ENCODE measurements around the gene NIT1. TPM values are rescaled to one million over a fixed set of nuclear protein-coding genes. Genes with fewer than 3 reads are reported as not detected.

Gene NIT1
- total RNA-seq, 1 experiment from 2014 or later: 47.2 TPM

DNA sequence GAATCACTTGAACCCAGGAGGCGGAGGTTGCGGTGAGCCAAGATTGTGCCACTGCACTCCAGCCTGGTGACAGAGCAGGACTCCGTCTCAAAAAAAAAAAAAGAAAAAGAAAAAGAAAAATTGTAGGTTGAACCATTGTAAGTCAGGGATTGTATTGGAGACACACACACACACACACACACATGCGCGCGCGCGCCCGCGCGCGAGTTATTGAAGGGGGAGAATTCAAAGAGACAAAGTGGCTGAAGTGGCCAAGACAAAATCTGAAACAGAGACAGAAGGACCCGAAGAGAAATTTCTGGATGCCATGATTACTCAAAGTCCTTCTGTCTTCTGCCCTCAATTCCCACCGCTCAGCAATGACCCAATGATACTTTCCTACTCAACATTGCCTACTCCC lies 23.4 kb upstream of the NIT1 start (continued):
- TF ChIP-seq, protein P1, sequence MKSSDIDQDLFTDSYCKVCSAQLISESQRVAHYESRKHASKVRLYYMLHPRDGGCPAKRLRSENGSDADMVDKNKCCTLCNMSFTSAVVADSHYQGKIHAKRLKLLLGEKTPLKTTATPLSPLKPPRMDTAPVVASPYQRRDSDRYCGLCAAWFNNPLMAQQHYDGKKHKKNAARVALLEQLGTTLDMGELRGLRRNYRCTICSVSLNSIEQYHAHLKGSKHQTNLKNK (CRISPR knock-in tag; IDR thresholded peaks at IDR 0.05): no peak
- TF ChIP-seq, protein P2, sequence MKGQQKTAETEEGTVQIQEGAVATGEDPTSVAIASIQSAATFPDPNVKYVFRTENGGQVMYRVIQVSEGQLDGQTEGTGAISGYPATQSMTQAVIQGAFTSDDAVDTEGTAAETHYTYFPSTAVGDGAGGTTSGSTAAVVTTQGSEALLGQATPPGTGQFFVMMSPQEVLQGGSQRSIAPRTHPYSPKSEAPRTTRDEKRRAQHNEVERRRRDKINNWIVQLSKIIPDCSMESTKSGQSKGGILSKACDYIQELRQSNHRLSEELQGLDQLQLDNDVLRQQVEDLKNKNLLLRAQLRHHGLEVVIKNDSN (CRISPR knock-in tag; IDR thresholded peaks at IDR 0.05): no peak
- TF ChIP-seq ZNF396 (CRISPR knock-in tag; IDR thresholded peaks at IDR 0.05; ENCODE audit: borderline replicate concordance) (no peak), ETV6 (CRISPR knock-in tag; IDR thresholded peaks at IDR 0.05) (no peak)
- TF ChIP-seq, protein P3, sequence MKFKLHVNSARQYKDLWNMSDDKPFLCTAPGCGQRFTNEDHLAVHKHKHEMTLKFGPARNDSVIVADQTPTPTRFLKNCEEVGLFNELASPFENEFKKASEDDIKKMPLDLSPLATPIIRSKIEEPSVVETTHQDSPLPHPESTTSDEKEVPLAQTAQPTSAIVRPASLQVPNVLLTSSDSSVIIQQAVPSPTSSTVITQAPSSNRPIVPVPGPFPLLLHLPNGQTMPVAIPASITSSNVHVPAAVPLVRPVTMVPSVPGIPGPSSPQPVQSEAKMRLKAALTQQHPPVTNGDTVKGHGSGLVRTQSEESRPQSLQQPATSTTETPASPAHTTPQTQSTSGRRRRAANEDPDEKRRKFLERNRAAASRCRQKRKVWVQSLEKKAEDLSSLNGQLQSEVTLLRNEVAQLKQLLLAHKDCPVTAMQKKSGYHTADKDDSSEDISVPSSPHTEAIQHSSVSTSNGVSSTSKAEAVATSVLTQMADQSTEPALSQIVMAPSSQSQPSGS (CRISPR knock-in tag; IDR thresholded peaks at IDR 0.05; ENCODE audit: borderline replicate concordance, low read depth): no peak
- TF ChIP-seq, protein P4, sequence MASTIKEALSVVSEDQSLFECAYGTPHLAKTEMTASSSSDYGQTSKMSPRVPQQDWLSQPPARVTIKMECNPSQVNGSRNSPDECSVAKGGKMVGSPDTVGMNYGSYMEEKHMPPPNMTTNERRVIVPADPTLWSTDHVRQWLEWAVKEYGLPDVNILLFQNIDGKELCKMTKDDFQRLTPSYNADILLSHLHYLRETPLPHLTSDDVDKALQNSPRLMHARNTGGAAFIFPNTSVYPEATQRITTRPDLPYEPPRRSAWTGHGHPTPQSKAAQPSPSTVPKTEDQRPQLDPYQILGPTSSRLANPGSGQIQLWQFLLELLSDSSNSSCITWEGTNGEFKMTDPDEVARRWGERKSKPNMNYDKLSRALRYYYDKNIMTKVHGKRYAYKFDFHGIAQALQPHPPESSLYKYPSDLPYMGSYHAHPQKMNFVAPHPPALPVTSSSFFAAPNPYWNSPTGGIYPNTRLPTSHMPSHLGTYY (CRISPR knock-in tag; IDR thresholded peaks at IDR 0.05): no peak
- TF ChIP-seq, protein P5, sequence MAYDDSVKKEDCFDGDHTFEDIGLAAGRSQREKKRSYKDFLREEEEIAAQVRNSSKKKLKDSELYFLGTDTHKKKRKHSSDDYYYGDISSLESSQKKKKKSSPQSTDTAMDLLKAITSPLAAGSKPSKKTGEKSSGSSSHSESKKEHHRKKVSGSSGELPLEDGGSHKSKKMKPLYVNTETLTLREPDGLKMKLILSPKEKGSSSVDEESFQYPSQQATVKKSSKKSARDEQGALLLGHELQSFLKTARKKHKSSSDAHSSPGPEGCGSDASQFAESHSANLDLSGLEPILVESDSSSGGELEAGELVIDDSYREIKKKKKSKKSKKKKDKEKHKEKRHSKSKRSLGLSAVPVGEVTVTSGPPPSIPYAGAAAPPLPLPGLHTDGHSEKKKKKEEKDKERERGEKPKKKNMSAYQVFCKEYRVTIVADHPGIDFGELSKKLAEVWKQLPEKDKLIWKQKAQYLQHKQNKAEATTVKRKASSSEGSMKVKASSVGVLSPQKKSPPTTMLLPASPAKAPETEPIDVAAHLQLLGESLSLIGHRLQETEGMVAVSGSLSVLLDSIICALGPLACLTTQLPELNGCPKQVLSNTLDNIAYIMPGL (CRISPR knock-in tag; IDR thresholded peaks at IDR 0.05): no peak
- TF ChIP-seq, protein P6, sequence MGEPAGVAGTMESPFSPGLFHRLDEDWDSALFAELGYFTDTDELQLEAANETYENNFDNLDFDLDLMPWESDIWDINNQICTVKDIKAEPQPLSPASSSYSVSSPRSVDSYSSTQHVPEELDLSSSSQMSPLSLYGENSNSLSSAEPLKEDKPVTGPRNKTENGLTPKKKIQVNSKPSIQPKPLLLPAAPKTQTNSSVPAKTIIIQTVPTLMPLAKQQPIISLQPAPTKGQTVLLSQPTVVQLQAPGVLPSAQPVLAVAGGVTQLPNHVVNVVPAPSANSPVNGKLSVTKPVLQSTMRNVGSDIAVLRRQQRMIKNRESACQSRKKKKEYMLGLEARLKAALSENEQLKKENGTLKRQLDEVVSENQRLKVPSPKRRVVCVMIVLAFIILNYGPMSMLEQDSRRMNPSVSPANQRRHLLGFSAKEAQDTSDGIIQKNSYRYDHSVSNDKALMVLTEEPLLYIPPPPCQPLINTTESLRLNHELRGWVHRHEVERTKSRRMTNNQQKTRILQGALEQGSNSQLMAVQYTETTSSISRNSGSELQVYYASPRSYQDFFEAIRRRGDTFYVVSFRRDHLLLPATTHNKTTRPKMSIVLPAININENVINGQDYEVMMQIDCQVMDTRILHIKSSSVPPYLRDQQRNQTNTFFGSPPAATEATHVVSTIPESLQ (CRISPR knock-in tag; IDR thresholded peaks at IDR 0.05): no peak
- TF ChIP-seq, protein P7, sequence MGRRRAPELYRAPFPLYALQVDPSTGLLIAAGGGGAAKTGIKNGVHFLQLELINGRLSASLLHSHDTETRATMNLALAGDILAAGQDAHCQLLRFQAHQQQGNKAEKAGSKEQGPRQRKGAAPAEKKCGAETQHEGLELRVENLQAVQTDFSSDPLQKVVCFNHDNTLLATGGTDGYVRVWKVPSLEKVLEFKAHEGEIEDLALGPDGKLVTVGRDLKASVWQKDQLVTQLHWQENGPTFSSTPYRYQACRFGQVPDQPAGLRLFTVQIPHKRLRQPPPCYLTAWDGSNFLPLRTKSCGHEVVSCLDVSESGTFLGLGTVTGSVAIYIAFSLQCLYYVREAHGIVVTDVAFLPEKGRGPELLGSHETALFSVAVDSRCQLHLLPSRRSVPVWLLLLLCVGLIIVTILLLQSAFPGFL (CRISPR knock-in tag; IDR thresholded peaks at IDR 0.05; ENCODE audit: borderline replicate concordance): no peak

DNA sequence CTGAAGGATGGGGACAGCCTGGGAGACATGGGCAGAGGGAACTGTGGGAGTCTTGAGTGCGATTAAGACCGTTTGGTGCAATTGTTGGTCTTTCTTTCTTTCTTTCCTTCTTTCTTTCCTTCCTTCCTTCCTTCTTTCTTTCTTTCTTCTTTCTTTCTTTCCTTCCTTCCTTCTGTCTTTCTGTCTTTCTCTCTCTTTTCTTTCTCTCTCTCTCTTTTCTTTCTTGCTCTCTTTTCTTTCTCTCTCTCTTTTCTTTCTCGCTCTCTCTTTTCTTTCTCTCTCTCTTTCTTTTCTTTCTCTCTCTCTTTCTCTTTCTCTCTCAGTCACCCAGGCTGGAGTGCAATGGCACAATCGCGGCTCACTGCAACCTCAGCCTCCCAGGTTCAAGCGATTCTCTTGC lies 22.7 kb upstream of the NIT1 start:
- ChIA-PET CTCF (interaction anchor here (0.7 to 8.2 kb wide), 3 partner anchors 24 to 105 kb away, joined by 3 to 109 read pairs (median 3); partner anchors contain the start of genes ARHGAP30 and PPOX), POLR2A (no interaction called here)
- Mint-ChIP-seq H3K27ac (no peak overlapping the region), H3K4me1 (peaks cover 6% of the 10 kb centered on the region), H3K27me3 (ENCODE audit: low read depth) (peaks cover 6% of the 10 kb centered on the region; the same call in 1 of the 2 replicates), H3K4me3 (no peak overlapping the region), H3K36me3 (peaks cover 4% of the 10 kb centered on the region; the same call in 1 of the 2 replicates), H3K9me3 (no peaks in the 10 kb centered on the region)
- DNase-seq (ENCODE audit: low spot score) (no peak), ATAC-seq (no peak)
- TF ChIP-seq ZNF416 (CRISPR knock-in tag; IDR thresholded peaks at IDR 0.05) (no peak), FOXJ3 (CRISPR knock-in tag; IDR thresholded peaks at IDR 0.05; ENCODE audit: borderline replicate concordance) (no peak), SMAD3 (CRISPR knock-in tag; IDR thresholded peaks at IDR 0.05; ENCODE audit: borderline replicate concordance) (no peak), HMGA2 (CRISPR knock-in tag; IDR thresholded peaks at IDR 0.05) (no peak), ZNF423 (CRISPR knock-in tag; IDR thresholded peaks at IDR 0.05) (no peak), TP53 (CRISPR knock-in tag; IDR thresholded peaks at IDR 0.05) (no peak)
- TF ChIP-seq, protein P8, sequence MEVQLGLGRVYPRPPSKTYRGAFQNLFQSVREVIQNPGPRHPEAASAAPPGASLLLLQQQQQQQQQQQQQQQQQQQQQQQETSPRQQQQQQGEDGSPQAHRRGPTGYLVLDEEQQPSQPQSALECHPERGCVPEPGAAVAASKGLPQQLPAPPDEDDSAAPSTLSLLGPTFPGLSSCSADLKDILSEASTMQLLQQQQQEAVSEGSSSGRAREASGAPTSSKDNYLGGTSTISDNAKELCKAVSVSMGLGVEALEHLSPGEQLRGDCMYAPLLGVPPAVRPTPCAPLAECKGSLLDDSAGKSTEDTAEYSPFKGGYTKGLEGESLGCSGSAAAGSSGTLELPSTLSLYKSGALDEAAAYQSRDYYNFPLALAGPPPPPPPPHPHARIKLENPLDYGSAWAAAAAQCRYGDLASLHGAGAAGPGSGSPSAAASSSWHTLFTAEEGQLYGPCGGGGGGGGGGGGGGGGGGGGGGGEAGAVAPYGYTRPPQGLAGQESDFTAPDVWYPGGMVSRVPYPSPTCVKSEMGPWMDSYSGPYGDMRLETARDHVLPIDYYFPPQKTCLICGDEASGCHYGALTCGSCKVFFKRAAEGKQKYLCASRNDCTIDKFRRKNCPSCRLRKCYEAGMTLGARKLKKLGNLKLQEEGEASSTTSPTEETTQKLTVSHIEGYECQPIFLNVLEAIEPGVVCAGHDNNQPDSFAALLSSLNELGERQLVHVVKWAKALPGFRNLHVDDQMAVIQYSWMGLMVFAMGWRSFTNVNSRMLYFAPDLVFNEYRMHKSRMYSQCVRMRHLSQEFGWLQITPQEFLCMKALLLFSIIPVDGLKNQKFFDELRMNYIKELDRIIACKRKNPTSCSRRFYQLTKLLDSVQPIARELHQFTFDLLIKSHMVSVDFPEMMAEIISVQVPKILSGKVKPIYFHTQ (CRISPR knock-in tag; IDR thresholded peaks at IDR 0.05): no peak
- TF ChIP-seq, protein P9, sequence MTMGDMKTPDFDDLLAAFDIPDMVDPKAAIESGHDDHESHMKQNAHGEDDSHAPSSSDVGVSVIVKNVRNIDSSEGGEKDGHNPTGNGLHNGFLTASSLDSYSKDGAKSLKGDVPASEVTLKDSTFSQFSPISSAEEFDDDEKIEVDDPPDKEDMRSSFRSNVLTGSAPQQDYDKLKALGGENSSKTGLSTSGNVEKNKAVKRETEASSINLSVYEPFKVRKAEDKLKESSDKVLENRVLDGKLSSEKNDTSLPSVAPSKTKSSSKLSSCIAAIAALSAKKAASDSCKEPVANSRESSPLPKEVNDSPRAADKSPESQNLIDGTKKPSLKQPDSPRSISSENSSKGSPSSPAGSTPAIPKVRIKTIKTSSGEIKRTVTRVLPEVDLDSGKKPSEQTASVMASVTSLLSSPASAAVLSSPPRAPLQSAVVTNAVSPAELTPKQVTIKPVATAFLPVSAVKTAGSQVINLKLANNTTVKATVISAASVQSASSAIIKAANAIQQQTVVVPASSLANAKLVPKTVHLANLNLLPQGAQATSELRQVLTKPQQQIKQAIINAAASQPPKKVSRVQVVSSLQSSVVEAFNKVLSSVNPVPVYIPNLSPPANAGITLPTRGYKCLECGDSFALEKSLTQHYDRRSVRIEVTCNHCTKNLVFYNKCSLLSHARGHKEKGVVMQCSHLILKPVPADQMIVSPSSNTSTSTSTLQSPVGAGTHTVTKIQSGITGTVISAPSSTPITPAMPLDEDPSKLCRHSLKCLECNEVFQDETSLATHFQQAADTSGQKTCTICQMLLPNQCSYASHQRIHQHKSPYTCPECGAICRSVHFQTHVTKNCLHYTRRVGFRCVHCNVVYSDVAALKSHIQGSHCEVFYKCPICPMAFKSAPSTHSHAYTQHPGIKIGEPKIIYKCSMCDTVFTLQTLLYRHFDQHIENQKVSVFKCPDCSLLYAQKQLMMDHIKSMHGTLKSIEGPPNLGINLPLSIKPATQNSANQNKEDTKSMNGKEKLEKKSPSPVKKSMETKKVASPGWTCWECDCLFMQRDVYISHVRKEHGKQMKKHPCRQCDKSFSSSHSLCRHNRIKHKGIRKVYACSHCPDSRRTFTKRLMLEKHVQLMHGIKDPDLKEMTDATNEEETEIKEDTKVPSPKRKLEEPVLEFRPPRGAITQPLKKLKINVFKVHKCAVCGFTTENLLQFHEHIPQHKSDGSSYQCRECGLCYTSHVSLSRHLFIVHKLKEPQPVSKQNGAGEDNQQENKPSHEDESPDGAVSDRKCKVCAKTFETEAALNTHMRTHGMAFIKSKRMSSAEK (CRISPR knock-in tag; IDR thresholded peaks at IDR 0.05; ENCODE audit: borderline replicate concordance): no peak

All from WTC11 (cell line).